A549 (cell line): ENCODE measurements around the gene OVOL2. TPM values are rescaled to one million over a fixed set of nuclear protein-coding genes. Genes with fewer than 3 reads are reported as not detected.

Experiments used
- ATAC-seq, 2 experiments: fragments of 200-7000 bp in 1 of 2; fragments of >200 bp in 1 of 2; cut with Nextera tagmentation in 1 of 2; cut with Tn5 transposase in 1 of 2; 3 replicates each; pipeline versions ENCODE4 v1.8.0 to v1.9.1; 2018 to 2020; ENCODE audit warnings: mild to moderate bottlenecking in 1 of 2, moderate library complexity in 1 of 2
- CTCF ChIA-PET: fragments of 300-600 bp; sonication (Branson Sonifier 250); formaldehyde crosslinking; extraction: SDS; loops from one replicate; lab custom pipeline; 2021; ENCODE audit warnings: antibody characterized with exemption, inconsistent platforms; lab: Yijun Ruan, JAX
- POLR2A ChIA-PET: fragments of 350-600 bp; formaldehyde crosslinking; extraction: SDS; loops from one replicate; lab custom pipeline; 2021; ENCODE audit warnings: antibody characterized with exemption, inconsistent platforms; lab: Yijun Ruan, JAX
- DNase-seq, 2 experiments: peaks; one replicate each; pipeline versions ENCODE4 v3.0.0 to v3.0.0-alpha.2; 2011 to 2016; ENCODE audit warnings: low read depth in 1 of 2, low spot score in 1 of 2
- FAIRE-seq: peaks from 2 replicates; lab custom pipeline; 2011; peaks lifted over from hg19 to GRCh38; lab: Jason Lieb, UNC
- H3K27ac ChIP-seq, 2 experiments: fragments of >200 bp; sonication (Bioruptor Twin); formaldehyde crosslinking; 3 replicates each; pipeline ENCODE4 v1.5.1; 2016 to 2017
- H3K4me1 ChIP-seq: fragments of >200 bp; sonication (Bioruptor Twin); formaldehyde crosslinking; 3 replicates; pipeline ENCODE4 v1.6.1; 2016
- H3K4me2 ChIP-seq: fragments of >200 bp; sonication (Bioruptor Twin); formaldehyde crosslinking; 3 replicates; pipeline ENCODE4 v1.6.1; 2016
- H3K4me3 ChIP-seq: fragments of >200 bp; sonication (Bioruptor Twin); formaldehyde crosslinking; 3 replicates; pipeline ENCODE4 v1.5.1; 2016
- H3K9me3 ChIP-seq: fragments of >200 bp; sonication (Bioruptor Twin); formaldehyde crosslinking; 3 replicates; pipeline ENCODE4 v1.6.1; 2016
- CHD2 ChIP-seq: fragments of 150-350 bp; IDR thresholded peaks from 2 replicates; pipeline ENCODE4 v1.6.1; 2014; ENCODE audit warnings: low read length; ENCODE audit not compliant: partially characterized antibody
- EHF ChIP-seq: fragments of 250-450 bp; sonication (Bioruptor Pico); IDR thresholded peaks from 2 replicates; pipeline ENCODE4 v1.5.0; 2020; ENCODE audit warnings: mild to moderate bottlenecking
- ELK1 ChIP-seq: fragments of 150-350 bp; IDR thresholded peaks from 2 replicates; pipeline ENCODE4 v1.6.1; 2014; ENCODE audit warnings: low read depth, mild to moderate bottlenecking, low read length
- FOSL2 ChIP-seq, 2 experiments: fragments of 450-650 bp in 1 of 2; fragments of >200 bp in 1 of 2; sonication (Bioruptor Twin) in 1 of 2; formaldehyde crosslinking; IDR thresholded peaks; 2 replicates each; pipeline versions ENCODE4 v1.5.0 to v1.6.1; 2016 to 2020; ENCODE audit warnings: mild to moderate bottlenecking in 1 of 2, moderate library complexity in 1 of 2
- GATA3 ChIP-seq: IDR thresholded peaks from 2 replicates; pipeline ENCODE4 v1.6.1; 2012; ENCODE audit warnings: borderline replicate concordance
- MAFK ChIP-seq: fragments of 450-650 bp; IDR thresholded peaks from 2 replicates; pipeline ENCODE4 v1.6.1; 2014; ENCODE audit not compliant: partially characterized antibody
- NR3C1 ChIP-seq: fragments of >200 bp; sonication (Bioruptor Twin); formaldehyde crosslinking; IDR thresholded peaks from 3 replicates; pipeline ENCODE4 v1.6.1; 2017
- POLR2AphosphoS2 ChIP-seq: conservative IDR thresholded peaks from 2 replicates; pipeline ENCODE4 v1.6.1; 2012; ENCODE audit warnings: low read length, improper control_type of control experiment, inconsistent platforms
- SMC3 ChIP-seq: fragments of >200 bp; sonication (Bioruptor Twin); formaldehyde crosslinking; IDR thresholded peaks from 3 replicates; pipeline ENCODE4 v1.6.1; 2018; ENCODE audit warnings: inconsistent platforms
- SREBF2 ChIP-seq: fragments of 450-650 bp; IDR thresholded peaks from 2 replicates; pipeline ENCODE4 v1.6.1; 2014; ENCODE audit warnings: mild to moderate bottlenecking, moderate library complexity
- TP53 ChIP-seq: fragments of 250-450 bp; sonication (Bioruptor Pico); IDR thresholded peaks from 2 replicates; pipeline ENCODE4 v1.5.0; 2021; ENCODE audit warnings: mild to moderate bottlenecking, moderate library complexity
- ZSCAN20 ChIP-seq: fragments of 250-450 bp; sonication (Bioruptor Pico); IDR thresholded peaks from 2 replicates; pipeline ENCODE4 v1.8.0; 2022; ENCODE audit warnings: mild to moderate bottlenecking, moderate library complexity
- WGBS: methylation state at CpG from one replicate; pipeline ENCODE4 v1.1.6; 2017; ENCODE audit errors: missing lambda C conversion rate; 5-methylcytosine and 5-hydroxymethylcytosine counted together
- polyA plus RNA-seq, 4 experiments: library from polyadenylated mRNA; depleted of rRNA in 3 of 4; stranded (reverse); fragments of >200 nt; fragmentation: RNase III in 1 of 4; extraction: RNeasy Plus Mini Kit Qiagen cat#74134 plus additional on column Dnase treatment in 1 of 4; gene quantifications; 2 replicates in 3 of 4; 3 replicates in 1 of 4; pipeline ENCODE4 v1.2.3, GENCODE V29; 2011 to 2017
- TF ChIP-seq, protein P1 (sequence below): fragments of >200 bp; sonication (Bioruptor Twin); formaldehyde crosslinking; IDR thresholded peaks from 3 replicates; pipeline ENCODE4 v1.5.1; 2016
- TF ChIP-seq, protein P2 (sequence below): IDR thresholded peaks from 2 replicates; pipeline ENCODE4 v1.6.1; 2012
- TF ChIP-seq, protein P3 (sequence below): fragments of 250-450 bp; sonication (Bioruptor Pico); IDR thresholded peaks from 2 replicates; pipeline ENCODE4 v1.5.0; 2020; ENCODE audit warnings: low read depth, mild to moderate bottlenecking, moderate library complexity
- TF ChIP-seq, protein P4 (sequence below): fragments of 250-450 bp; sonication (Bioruptor Pico); IDR thresholded peaks from 2 replicates; pipeline ENCODE4 v1.5.0; 2021; ENCODE audit warnings: mild to moderate bottlenecking, moderate library complexity, borderline replicate concordance
- TF ChIP-seq, protein P5 (sequence below): fragments of 450-650 bp; IDR thresholded peaks from 2 replicates; pipeline ENCODE4 v1.6.1; 2014; ENCODE audit warnings: antibody characterized with exemption

The OVOL2 gene
- polyA plus RNA-seq, 2 of the 4 experiments (the other 2 are of a cell fraction): not detected

- CTCF ChIA-PET: interaction anchor here (1.2 to 5.1 kb wide), 7 partner anchors 8 to 489 kb away, joined by 3 to 36 read pairs (median 4); partner anchors contain the start of gene RRBP1
- WGBS: 91% methylated on average over 3 of the region's 3 CpGs
These were observed 64.2 kb downstream of the OVOL2 start for GRCh38 chr20:17993546-17993945.

GRCh38 chr20:17992847-17993513 lies 64.7 kb downstream of the OVOL2 start:
- TF ChIP-seq SMC3 (no peak), GATA3 (no peak), NR3C1 (no peak), TP53 (CRISPR knock-in tag) (no peak)
- TF ChIP-seq, protein P1, sequence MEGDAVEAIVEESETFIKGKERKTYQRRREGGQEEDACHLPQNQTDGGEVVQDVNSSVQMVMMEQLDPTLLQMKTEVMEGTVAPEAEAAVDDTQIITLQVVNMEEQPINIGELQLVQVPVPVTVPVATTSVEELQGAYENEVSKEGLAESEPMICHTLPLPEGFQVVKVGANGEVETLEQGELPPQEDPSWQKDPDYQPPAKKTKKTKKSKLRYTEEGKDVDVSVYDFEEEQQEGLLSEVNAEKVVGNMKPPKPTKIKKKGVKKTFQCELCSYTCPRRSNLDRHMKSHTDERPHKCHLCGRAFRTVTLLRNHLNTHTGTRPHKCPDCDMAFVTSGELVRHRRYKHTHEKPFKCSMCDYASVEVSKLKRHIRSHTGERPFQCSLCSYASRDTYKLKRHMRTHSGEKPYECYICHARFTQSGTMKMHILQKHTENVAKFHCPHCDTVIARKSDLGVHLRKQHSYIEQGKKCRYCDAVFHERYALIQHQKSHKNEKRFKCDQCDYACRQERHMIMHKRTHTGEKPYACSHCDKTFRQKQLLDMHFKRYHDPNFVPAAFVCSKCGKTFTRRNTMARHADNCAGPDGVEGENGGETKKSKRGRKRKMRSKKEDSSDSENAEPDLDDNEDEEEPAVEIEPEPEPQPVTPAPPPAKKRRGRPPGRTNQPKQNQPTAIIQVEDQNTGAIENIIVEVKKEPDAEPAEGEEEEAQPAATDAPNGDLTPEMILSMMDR: no peak
- TF ChIP-seq, protein P2, sequence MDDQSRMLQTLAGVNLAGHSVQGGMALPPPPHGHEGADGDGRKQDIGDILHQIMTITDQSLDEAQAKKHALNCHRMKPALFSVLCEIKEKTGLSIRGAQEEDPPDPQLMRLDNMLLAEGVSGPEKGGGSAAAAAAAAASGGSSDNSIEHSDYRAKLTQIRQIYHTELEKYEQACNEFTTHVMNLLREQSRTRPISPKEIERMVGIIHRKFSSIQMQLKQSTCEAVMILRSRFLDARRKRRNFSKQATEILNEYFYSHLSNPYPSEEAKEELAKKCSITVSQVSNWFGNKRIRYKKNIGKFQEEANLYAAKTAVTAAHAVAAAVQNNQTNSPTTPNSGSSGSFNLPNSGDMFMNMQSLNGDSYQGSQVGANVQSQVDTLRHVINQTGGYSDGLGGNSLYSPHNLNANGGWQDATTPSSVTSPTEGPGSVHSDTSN: no peak
- no peak overlapping the region for H3K4me2 ChIP-seq
- no peak overlapping the region for H3K27ac ChIP-seq
- ChIA-PET CTCF (interaction anchor here (0.7 to 5.1 kb wide), 7 partner anchors 7 to 488 kb away, joined by 3 to 36 read pairs (median 4); partner anchors contain the start of gene RRBP1), POLR2A (no interaction called here)
- FAIRE-seq (no peak), DNase-seq (no peak), ATAC-seq (no peak)
- H3K9me3 ChIP-seq: no peaks in the 10 kb centered on the region
- no peak overlapping the region for H3K4me3 ChIP-seq
- peaks cover 3% of the 10 kb centered on the region; the same call in 1 of the 3 replicates for H3K4me1 ChIP-seq
- 84% methylated on average over 5 of the region's 5 CpGs for WGBS

More at GRCh38 chr20:17993546-17993945, 64.2 kb downstream of the OVOL2 start:
- no peak for TF ChIP-seq NR3C1
- TF ChIP-seq, protein P3, sequence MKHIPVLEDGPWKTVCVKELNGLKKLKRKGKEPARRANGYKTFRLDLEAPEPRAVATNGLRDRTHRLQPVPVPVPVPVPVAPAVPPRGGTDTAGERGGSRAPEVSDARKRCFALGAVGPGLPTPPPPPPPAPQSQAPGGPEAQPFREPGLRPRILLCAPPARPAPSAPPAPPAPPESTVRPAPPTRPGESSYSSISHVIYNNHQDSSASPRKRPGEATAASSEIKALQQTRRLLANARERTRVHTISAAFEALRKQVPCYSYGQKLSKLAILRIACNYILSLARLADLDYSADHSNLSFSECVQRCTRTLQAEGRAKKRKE (CRISPR knock-in tag): no peak
- no peak for TF ChIP-seq EHF (CRISPR knock-in tag)
- no peak for TF ChIP-seq ELK1
- TF ChIP-seq, protein P4, sequence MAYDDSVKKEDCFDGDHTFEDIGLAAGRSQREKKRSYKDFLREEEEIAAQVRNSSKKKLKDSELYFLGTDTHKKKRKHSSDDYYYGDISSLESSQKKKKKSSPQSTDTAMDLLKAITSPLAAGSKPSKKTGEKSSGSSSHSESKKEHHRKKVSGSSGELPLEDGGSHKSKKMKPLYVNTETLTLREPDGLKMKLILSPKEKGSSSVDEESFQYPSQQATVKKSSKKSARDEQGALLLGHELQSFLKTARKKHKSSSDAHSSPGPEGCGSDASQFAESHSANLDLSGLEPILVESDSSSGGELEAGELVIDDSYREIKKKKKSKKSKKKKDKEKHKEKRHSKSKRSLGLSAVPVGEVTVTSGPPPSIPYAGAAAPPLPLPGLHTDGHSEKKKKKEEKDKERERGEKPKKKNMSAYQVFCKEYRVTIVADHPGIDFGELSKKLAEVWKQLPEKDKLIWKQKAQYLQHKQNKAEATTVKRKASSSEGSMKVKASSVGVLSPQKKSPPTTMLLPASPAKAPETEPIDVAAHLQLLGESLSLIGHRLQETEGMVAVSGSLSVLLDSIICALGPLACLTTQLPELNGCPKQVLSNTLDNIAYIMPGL: no peak
- no peak for TF ChIP-seq FOSL2 (IDR thresholded peaks at IDR 0.05)
- TF ChIP-seq FOSL2 (CRISPR knock-in tag; IDR thresholded peaks at IDR 0.05): no peak
- TF ChIP-seq, protein P5, sequence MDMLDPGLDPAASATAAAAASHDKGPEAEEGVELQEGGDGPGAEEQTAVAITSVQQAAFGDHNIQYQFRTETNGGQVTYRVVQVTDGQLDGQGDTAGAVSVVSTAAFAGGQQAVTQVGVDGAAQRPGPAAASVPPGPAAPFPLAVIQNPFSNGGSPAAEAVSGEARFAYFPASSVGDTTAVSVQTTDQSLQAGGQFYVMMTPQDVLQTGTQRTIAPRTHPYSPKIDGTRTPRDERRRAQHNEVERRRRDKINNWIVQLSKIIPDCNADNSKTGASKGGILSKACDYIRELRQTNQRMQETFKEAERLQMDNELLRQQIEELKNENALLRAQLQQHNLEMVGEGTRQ: no peak
- no peak for TF ChIP-seq ZSCAN20
- TF ChIP-seq CHD2: no peak
- no peak for TF ChIP-seq POLR2AphosphoS2
- no peak for TF ChIP-seq MAFK
- TF ChIP-seq SREBF2: no peak
- TF ChIP-seq SMC3: no peak
- TF ChIP-seq, all 56 proteins: peak for 0
- H3K4me3 ChIP-seq: no peak overlapping the region
- H3K4me1 ChIP-seq: peaks cover 3% of the 10 kb centered on the region; the same call in 1 of the 3 replicates
- ATAC-seq (no peak), FAIRE-seq (no peak), DNase-seq (no peak)
- no peaks in the 10 kb centered on the region for H3K9me3 ChIP-seq
- no peak overlapping the region for H3K27ac ChIP-seq
- no peak overlapping the region for H3K4me2 ChIP-seq
- POLR2A ChIA-PET: no interaction called here
